ENCODE data around the gene GTF2E1.
"Not testable (repeated sequence)": the region's sequence is repeated elsewhere in the genome, so short reads cannot be mapped to it uniquely, and the experiment has no call there.

Gene GTF2E1

GRCh38 chr3:120742198-120742848 lies at the start of gene GTF2E1, which contains the start of gene RABL3:
GTF2E1 (plus strand) TSS chr3:120742744; CDS start chr3:120750553, 7,809 bp downstream.
RABL3 (minus strand) TSS chr3:120742516; CDS start chr3:120742507, 9 bp downstream.
- peak; percentile 100 for DNase-seq

GRCh38 chr3:120693439-120694171 lies 48.9 kb upstream of the GTF2E1 start:
- DNase-seq: no peak

- DNase-seq: no peak
These were observed 43.2 kb upstream of the GTF2E1 start for GRCh38 chr3:120699333-120699732.

GRCh38 chr3:120705884-120706582 lies 36.5 kb upstream of the GTF2E1 start:
- no peak for DNase-seq

- no peak for DNase-seq
These were observed 35.6 kb upstream of the GTF2E1 start for GRCh38 chr3:120706950-120707349.

GRCh38 chr3:120708408-120708807 lies 34.1 kb upstream of the GTF2E1 start:
- DNase-seq: no peak

- peak in 1 of 2 experiments; percentile 50 for DNase-seq
These were observed 32.2 kb upstream of the GTF2E1 start for GRCh38 chr3:120710369-120710768.

- no peak for DNase-seq
These were observed 29.3 kb upstream of the GTF2E1 start for GRCh38 chr3:120713262-120713661.

- DNase-seq: not testable (repeated sequence)
These were observed 23.2 kb upstream of the GTF2E1 start for GRCh38 chr3:120719167-120719834.

- no peak for DNase-seq
These were observed 15.8 kb upstream of the GTF2E1 start for GRCh38 chr3:120726791-120727190.

GRCh38 chr3:120730576-120731542 lies 11.7 kb upstream of the GTF2E1 start:
- DNase-seq: no peak

GRCh38 chr3:120738006-120738405 lies 4.5 kb upstream of the GTF2E1 start:
- DNase-seq: not testable (repeated sequence)

- DNase-seq: no peak
These were observed 1.2 kb upstream of the GTF2E1 start for GRCh38 chr3:120741320-120741719.

GRCh38 chr3:120741837-120742197 lies 727 bp upstream of the GTF2E1 start:
- DNase-seq: peak; percentile 63 to 65

GRCh38 chr3:120742849-120743365 lies 363 bp downstream of the GTF2E1 start:
- peak; percentile 56 to 61 for DNase-seq

- DNase-seq: no peak
These were observed 1.1 kb downstream of the GTF2E1 start for GRCh38 chr3:120743556-120744195.

GRCh38 chr3:120745466-120745865 lies 2.9 kb downstream of the GTF2E1 start:
- no peak for DNase-seq

- DNase-seq: no peak
These were observed 7.3 kb downstream of the GTF2E1 start for GRCh38 chr3:120749843-120750242.

- DNase-seq: no peak
These were observed 9.7 kb downstream of the GTF2E1 start for GRCh38 chr3:120752230-120752629.

GRCh38 chr3:120752865-120753264 lies 10.3 kb downstream of the GTF2E1 start:
- no peak for DNase-seq

- no peak for DNase-seq
These were observed 11.3 kb downstream of the GTF2E1 start for GRCh38 chr3:120753810-120754209.

Data from NCI-H524 (cell line).